Measurements from ENCODE around the gene MTCL1. TPM values are rescaled to one million over a fixed set of nuclear protein-coding genes. Genes with fewer than 3 reads are reported as not detected.

The MTCL1 gene
- total and polyA plus RNA-seq, 9 of the 15 experiments (the other 6 are each of a cell fraction or from before 2014, with no cell fraction given): 0.21 to 7.4 (median 3.7) TPM

DNA sequence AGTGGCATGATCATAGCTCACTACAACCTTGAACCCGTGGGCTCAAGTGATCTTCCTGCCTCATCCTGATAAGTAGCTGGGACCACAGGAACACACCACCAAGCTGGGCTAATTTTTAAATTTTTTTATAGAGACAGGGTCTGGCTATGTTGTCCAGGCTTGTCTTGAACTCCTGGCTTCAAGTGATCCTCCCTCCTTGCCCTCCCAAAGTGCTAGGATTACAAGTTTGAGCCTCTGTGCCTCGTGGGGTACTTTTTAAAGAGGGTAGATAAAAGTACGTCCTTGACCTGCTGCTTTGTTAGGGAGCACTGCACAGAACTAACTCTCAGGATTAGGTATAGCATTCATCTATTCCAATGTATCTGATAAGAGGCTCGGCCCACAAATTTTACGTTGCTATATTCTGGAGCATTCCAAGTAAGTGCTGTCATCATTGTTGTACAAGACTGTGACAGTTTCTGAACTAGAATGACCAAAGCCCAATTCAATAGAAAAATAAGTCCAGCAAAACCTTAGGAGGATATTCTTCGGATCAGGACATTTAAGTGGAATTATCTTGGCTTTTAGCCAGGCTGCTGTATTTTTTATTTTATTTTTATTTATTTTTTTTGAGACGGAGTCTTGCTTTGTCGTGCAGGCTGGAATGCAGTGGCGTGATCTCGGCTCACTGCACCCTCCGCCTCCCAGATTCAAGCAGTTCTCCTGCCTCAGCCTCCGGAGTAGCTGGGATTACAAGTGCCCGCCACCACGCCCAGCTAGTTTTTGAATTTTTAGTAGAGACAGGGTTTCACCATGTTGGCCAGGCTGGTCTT, 4.1 kb downstream of the MTCL1 start:
- DNase-seq (ENCODE audit: extremely low read depth in 1 of 4, low spot score in 3 of 4) (no peak), ATAC-seq (no peak), FAIRE-seq (no peak)
- Histone ChIP-seq H3K9ac (ENCODE audit: insufficient read depth in 1 of 2, low read depth in 2 of 2, low read length in 2 of 2) (no peak overlapping the region), H3K4me1 (replicated peaks in 1 of 2; ENCODE audit: control insufficient read depth in 2 of 2, insufficient read depth in 2 of 2, low read length in 2 of 2) (peaks cover 2 to 25% of the 10 kb centered on the region in 2 experiments), H3K9me1 (ENCODE audit: control insufficient read depth, insufficient read depth, low read length) (no peaks in the 10 kb centered on the region), H3K36me3 (ENCODE audit: control insufficient read depth, insufficient read depth, low read length) (no peaks in the 10 kb centered on the region), H3K9me3 (replicated peaks; ENCODE audit: control insufficient read depth, insufficient read depth, low read depth, low read length) (no peaks in the 10 kb centered on the region), H3K79me2 (ENCODE audit: control insufficient read depth, insufficient read depth, low read length) (0 out of 3 replicates have a peak, but pooled peaks cover 3% of the 10 kb centered on the region), H2AFZ (ENCODE audit: low read depth, low read length) (no peak overlapping the region), H3K27me3 (ENCODE audit: control insufficient read depth in 2 of 2, insufficient read depth in 2 of 2, low read length in 2 of 2) (peaks cover 0 to 9% of the 10 kb centered on the region in 2 experiments; a peak in 4 of 5 replicates), H4K20me1 (replicated peaks; ENCODE audit: control insufficient read depth, insufficient read depth, low read length) (no peaks in the 10 kb centered on the region; the same call in 1 of the 2 replicates), H3K4me3 (no peak overlapping the region), H3K27ac (ENCODE audit: extremely low read depth, low read depth, low read length) (no peak overlapping the region), H3K4me2 (ENCODE audit: insufficient read depth, low read length) (no peak overlapping the region)
- 60% methylated on average over 14 of the region's 14 CpGs for WGBS (ENCODE audit: insufficient coverage, low coverage, missing lambda C conversion rate)
- in situ Hi-C loops (cut with MboI): no loop called here
- ChIA-PET POLR2A (interaction anchor here (0.7 to 0.9 kb wide), 2 partner anchors 40 to 246 kb away, joined by 3 to 5 read pairs; no protein-coding TSS in a partner anchor), CTCF (ENCODE audit: low intra/inter-chr PET ratio) (no interaction called here)
- TF ChIP-seq RBM25 (IDR thresholded peaks at IDR 0.05; ENCODE audit: low read depth, low read length, severe bottlenecking) (peak; percentile 12), NFIC (IDR thresholded peaks at IDR 0.05) (0 out of 2 replicates have a peak, but pooled peaks have one; percentile 32), ZNF121 (CRISPR knock-in tag; conservative IDR thresholded peaks at IDR 0.05) (peak; percentile 89), EGR1 (conservative IDR thresholded peaks at IDR 0.05) (no peak)
- intact Hi-C loops (cut with micrococcal nuclease): no loop called here
- BruUV-seq (replicated peaks): no TSS peak

DNA sequence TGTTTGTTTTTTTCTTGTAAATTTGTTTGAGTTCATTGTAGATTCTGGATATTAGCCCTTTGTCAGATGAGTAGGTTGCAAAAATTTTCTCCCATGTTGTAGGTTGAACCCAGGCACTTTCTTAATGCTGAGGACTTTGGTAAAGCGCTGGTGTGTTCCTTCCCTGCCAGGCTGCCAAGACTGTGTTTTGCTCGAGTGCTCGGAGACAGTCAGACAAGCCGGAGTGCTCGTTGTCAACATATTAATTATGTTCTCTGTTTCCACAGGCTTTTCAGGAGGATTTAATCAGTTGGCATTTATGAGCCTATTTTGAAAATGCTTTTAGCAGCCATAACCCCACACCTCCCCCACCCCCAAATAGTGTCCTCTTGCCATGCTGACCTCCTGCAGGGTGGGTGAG, 6.4 kb downstream of the MTCL1 start:
- ChIA-PET CTCF (ENCODE audit: low intra/inter-chr PET ratio) (no interaction called here), POLR2A (no interaction called here)
- Histone ChIP-seq H3K9me1 (ENCODE audit: control insufficient read depth, insufficient read depth, low read length) (no peaks in the 10 kb centered on the region), H3K4me2 (ENCODE audit: insufficient read depth, low read length) (no peak overlapping the region), H3K9me3 (replicated peaks; ENCODE audit: control insufficient read depth, insufficient read depth, low read depth, low read length) (no peaks in the 10 kb centered on the region), H3K36me3 (ENCODE audit: control insufficient read depth, insufficient read depth, low read length) (no peaks in the 10 kb centered on the region), H3K4me1 (replicated peaks in 1 of 2; ENCODE audit: control insufficient read depth in 2 of 2, insufficient read depth in 2 of 2, low read length in 2 of 2) (peaks cover 0 to 7% of the 10 kb centered on the region in 2 experiments; a peak in 3 of 5 replicates), H3K79me2 (ENCODE audit: control insufficient read depth, insufficient read depth, low read length) (0 out of 3 replicates have a peak, but pooled peaks cover 3% of the 10 kb centered on the region), H3K9ac (ENCODE audit: insufficient read depth in 1 of 2, low read depth in 2 of 2, low read length in 2 of 2) (no peak overlapping the region), H3K27ac (ENCODE audit: extremely low read depth, low read depth, low read length) (no peak overlapping the region), H3K4me3 (no peak overlapping the region), H3K27me3 (ENCODE audit: control insufficient read depth in 2 of 2, insufficient read depth in 2 of 2, low read length in 2 of 2) (peaks cover 0 to 4% of the 10 kb centered on the region in 2 experiments; a peak in 3 of 5 replicates), H4K20me1 (replicated peaks; ENCODE audit: control insufficient read depth, insufficient read depth, low read length) (no peaks in the 10 kb centered on the region; the same call in 1 of the 2 replicates), H2AFZ (ENCODE audit: low read depth, low read length) (no peak overlapping the region)
- in situ Hi-C loops (cut with MboI): no loop called here
- WGBS (ENCODE audit: insufficient coverage, low coverage, missing lambda C conversion rate): 65% methylated on average over 5 of the region's 5 CpGs
- no peak for FAIRE-seq
- TF ChIP-seq SAFB2 (IDR thresholded peaks at IDR 0.05; ENCODE audit: borderline replicate concordance, low read depth, low read length, severe bottlenecking): no peak
- DNase-seq (ENCODE audit: extremely low read depth in 1 of 4, low spot score in 3 of 4): no peak
- no TSS peak for BruUV-seq (replicated peaks)
- intact Hi-C loops (cut with micrococcal nuclease): no loop called here
- no peak for ATAC-seq

All from K562 (cell line).